Duodenal mucosa (tissue), 2 donors: Measurements from ENCODE around the gene SEC24B.
"Not testable (repeated sequence)": the region's sequence is repeated elsewhere in the genome, so short reads cannot be mapped to it uniquely, and the experiment has no call there.

Source experiments
- H3K27ac ChIP-seq: one replicate; pipeline ENCODE4 v1.7.0; 2013; ENCODE audit warnings: low read depth, low read length
- H3K27me3 ChIP-seq, 2 donors: one replicate each; pipeline ENCODE4 v1.7.0; 2013; ENCODE audit warnings: low read length in 2 of 2, control low read depth in 1 of 2; ENCODE audit not compliant: insufficient read depth in 2 of 2, control insufficient read depth in 1 of 2
- H3K36me3 ChIP-seq, 2 donors: one replicate each; pipeline ENCODE4 v1.7.0; 2013; ENCODE audit warnings: low read length in 2 of 2, control low read depth in 1 of 2; ENCODE audit not compliant: insufficient read depth in 2 of 2, control insufficient read depth in 1 of 2
- H3K4me1 ChIP-seq, 2 donors: one replicate each; pipeline ENCODE4 v1.7.0; 2013; ENCODE audit warnings: low read length in 2 of 2, control low read depth in 1 of 2; ENCODE audit not compliant: insufficient read depth in 2 of 2, control insufficient read depth in 1 of 2
- H3K4me3 ChIP-seq, 2 donors: one replicate each; pipeline ENCODE4 v1.7.0; 2013; ENCODE audit warnings: low read length in 2 of 2, low read depth in 1 of 2
- H3K9ac ChIP-seq, 2 donors: one replicate each; pipeline ENCODE4 v1.7.0; 2013; ENCODE audit warnings: low read length in 2 of 2, low read depth in 1 of 2
- H3K9me3 ChIP-seq, 2 donors: one replicate each; pipeline ENCODE4 v1.7.0; 2013; ENCODE audit warnings: low read length in 2 of 2, control low read depth in 1 of 2; ENCODE audit not compliant: control insufficient read depth in 1 of 2

Gene SEC24B

DNA sequence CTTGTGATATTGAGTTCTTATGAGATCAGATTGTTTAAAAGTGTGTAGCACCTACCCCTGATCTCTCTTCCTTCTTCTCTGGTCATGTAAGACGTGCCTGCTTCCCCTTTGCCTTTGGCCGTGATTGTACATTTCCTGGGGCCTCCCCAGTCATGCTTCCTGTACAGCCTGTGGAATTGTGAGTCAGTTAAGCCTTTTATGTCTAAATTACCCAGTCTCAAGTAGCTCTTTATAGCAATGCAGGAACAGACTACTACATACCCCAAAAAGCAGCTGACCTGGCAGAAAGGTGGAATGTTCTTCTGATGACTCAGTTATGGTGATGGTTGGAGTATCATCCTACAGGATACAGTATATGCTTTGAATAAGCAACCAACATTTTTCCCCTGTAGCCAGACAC is 115.0 kb downstream of the SEC24B start:
- no peaks in the 10 kb centered on the region for H3K27me3 ChIP-seq
- H3K4me3 ChIP-seq, result no peak overlapping the region
- H3K27ac ChIP-seq, result no peak overlapping the region
- no peaks in the 10 kb centered on the region for H3K4me1 ChIP-seq
- no peak overlapping the region for H3K9ac ChIP-seq
- no peaks in the 10 kb centered on the region for H3K9me3 ChIP-seq
- peaks cover 2 to 7% of the 10 kb centered on the region in 2 donors for H3K36me3 ChIP-seq

DNA sequence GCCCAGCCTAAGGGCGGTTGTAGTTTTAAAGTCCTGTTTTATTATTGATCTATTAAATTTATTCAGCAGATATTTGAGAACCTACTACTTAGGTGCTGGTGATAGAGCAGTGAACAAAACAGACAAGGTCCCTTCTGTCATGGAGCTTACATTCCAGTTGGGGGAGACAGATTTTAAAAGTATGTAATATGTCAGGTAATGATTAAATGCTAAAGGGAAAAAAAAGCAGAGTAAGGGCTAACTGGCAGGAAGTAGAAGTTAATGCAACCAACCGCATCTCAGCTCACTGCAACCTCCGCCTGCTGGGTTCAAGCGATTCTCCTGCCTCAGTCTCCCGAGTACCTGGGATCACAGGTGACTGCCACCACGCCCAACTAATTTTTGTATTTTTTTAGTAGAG is 118.6 kb downstream of the SEC24B start:
- H3K27me3 ChIP-seq, result no peaks in the 10 kb centered on the region
- H3K9me3 ChIP-seq, result no peaks in the 10 kb centered on the region
- no peaks in the 10 kb centered on the region for H3K36me3 ChIP-seq
- H3K9ac ChIP-seq, result no peak overlapping the region
- H3K4me1 ChIP-seq, result no peaks in the 10 kb centered on the region
- H3K27ac ChIP-seq, result no peak overlapping the region
- no peak overlapping the region for H3K4me3 ChIP-seq

- Histone ChIP-seq H3K27ac (no peak overlapping the region), H3K9me3 (peaks cover 0 to 2% of the 10 kb centered on the region in 2 donors), H3K9ac (no peak overlapping the region), H3K4me3 (no peak overlapping the region), H3K36me3 (no peaks in the 10 kb centered on the region), H3K27me3 (no peaks in the 10 kb centered on the region), H3K4me1 (no peaks in the 10 kb centered on the region)
These were observed 119.5 kb downstream of the SEC24B start for GRCh38 chr4:109553130-109553529.

DNA sequence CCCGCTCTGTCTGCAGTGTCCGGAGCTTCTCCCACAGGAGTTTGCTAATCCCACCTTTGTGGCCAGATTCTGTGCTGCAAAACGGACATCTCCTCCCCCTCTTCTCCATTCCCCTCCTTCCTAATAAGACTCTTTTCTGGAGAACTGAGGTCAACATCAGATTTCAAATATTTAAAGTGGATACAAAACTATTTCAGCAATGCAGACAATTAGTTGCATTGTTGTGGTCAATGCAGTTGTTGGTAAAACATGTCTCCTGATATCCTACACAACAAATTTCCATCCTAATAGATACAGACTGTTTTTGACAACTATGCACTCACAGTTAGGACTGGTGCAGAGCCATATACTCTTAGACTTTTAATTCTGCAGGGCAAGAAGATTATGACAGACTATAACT is 121.4 kb downstream of the SEC24B start:
- Histone ChIP-seq H3K27ac (no peak overlapping the region), H3K4me3 (no peak overlapping the region), H3K4me1 (no peaks in the 10 kb centered on the region), H3K27me3 (no peaks in the 10 kb centered on the region), H3K9me3 (peaks cover 0 to 2% of the 10 kb centered on the region in 2 donors), H3K9ac (no peak overlapping the region), H3K36me3 (no peaks in the 10 kb centered on the region)

DNA sequence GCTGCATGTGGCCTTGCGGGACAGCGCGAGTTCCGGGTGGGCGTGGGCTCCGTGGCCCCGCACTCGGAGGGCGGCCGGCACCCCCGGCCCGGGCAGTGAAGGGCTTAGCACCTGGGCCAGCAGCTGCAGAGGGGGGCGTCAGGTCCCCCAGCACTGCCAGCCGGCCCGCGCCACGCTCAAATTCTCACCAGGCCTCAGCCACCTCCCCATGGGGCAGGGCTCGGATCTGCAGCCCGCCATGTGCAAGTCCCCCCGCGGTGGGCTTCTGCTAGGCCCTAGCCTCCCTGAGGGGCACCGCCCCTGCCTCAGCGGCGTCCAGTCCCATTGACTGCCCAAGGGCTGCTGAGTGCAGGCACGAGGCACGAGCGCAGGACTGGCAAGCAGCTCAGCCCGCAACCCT is 123.8 kb downstream of the SEC24B start:
- Histone ChIP-seq H3K4me1 (peaks cover 5 to 10% of the 10 kb centered on the region in 2 donors), H3K4me3 (no peak overlapping the region)

DNA sequence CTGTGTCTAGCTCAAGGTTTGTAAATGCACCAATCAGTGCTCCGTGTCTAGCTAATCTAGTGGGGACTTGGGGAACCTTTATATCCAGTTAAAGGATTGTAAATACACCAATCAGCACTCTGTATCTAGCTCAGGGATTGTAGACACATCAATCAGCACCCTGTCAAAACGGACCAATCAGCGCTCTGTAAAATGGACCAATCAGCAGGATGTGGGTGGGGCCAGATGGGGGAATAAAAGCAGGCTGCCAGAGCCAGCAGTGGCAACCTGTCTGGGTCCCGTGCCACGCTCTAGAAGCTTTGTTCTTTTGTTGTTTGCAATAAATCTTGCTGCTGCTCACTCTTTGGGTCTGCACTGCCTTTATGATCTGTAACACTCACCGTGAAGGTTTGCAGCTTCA is 124.5 kb downstream of the SEC24B start:
- H3K27me3 ChIP-seq, H3K9ac ChIP-seq, H3K4me1 ChIP-seq, H3K36me3 ChIP-seq, H3K27ac ChIP-seq, H3K9me3 ChIP-seq, H3K4me3 ChIP-seq: not testable (repeated sequence)

More for the DNA sequence above, 123.8 kb downstream of the SEC24B start:
- Histone ChIP-seq H3K9me3 (peaks cover 0 to 2% of the 10 kb centered on the region in 2 donors), H3K27ac (no peak overlapping the region), H3K27me3 (no peaks in the 10 kb centered on the region), H3K36me3 (no peaks in the 10 kb centered on the region), H3K9ac (no peak overlapping the region)

GRCh38 chr4:109559625-109559982 is 126.0 kb downstream of the SEC24B start:
- Histone ChIP-seq H3K36me3 (no peaks in the 10 kb centered on the region), H3K4me3 (peak overlapping the region; percentile 86 to 89), H3K27ac (peak overlapping the region; percentile 51), H3K9me3 (peaks cover 0 to 2% of the 10 kb centered on the region in 2 donors), H3K27me3 (no peaks in the 10 kb centered on the region), H3K4me1 (peaks cover 5 to 10% of the 10 kb centered on the region in 2 donors), H3K9ac (peak overlapping the region; percentile 48 to 78)

DNA sequence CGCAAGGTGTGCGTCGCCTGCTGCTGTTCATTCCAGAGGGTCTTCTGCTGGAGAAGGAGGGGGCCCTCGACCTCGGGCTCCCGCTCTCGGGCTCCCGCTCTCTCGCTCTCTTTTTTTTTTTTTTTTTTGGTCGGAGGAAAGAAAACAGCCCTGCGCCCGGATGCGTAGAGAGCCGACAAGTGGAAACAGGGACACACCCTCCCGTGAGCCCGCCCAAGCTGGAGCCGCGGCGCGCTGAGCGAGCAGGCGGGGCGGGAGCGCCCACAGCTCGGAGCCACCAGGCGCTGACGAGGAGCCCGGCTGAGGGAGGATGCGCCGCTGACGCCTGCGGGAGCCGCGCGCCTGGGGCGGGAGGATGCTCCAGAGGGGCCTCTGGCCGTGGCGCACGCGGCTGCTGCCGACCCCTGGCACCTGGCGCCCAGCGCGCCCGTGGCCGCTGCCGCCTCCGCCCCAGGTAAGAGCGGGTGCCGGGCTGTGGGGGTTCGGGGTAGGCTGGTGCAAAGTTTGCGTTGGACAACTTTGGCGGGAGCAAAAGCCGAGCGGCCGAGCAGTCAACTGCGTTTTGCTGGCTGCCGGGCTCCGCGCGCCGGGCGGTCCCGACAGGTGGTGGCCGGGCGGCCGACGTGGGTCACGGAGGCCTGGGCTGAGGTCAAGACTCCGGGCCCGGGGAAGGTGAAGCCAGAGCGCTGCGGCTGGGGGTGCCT is 126.5 kb downstream of the SEC24B start, which contains the start of gene MCUB:
Gene MCUB (plus strand): TSS at position 264 of the 704 bp plus-strand sequence. CDS start 92 bp downstream, at position 356.
- no peaks in the 10 kb centered on the region for H3K27me3 ChIP-seq
- peaks cover 0 to 2% of the 10 kb centered on the region in 2 donors for H3K9me3 ChIP-seq
- peaks cover 5 to 10% of the 10 kb centered on the region in 2 donors for H3K4me1 ChIP-seq
- H3K36me3 ChIP-seq, result no peaks in the 10 kb centered on the region
- H3K9ac ChIP-seq, result peak within 1 kb of the TSS; percentile 48 to 78
- peak within 1 kb of the TSS; percentile 86 to 89 for H3K4me3 ChIP-seq
- H3K27ac ChIP-seq, result peak within 1 kb of the TSS; percentile 79

- Histone ChIP-seq H3K4me3 (peak overlapping the region; percentile 86 to 89), H3K27ac (peak overlapping the region; percentile 79), H3K27me3 (no peaks in the 10 kb centered on the region), H3K36me3 (no peaks in the 10 kb centered on the region), H3K4me1 (peaks cover 5 to 10% of the 10 kb centered on the region in 2 donors), H3K9ac (peak overlapping the region; percentile 48 to 78), H3K9me3 (peaks cover 0 to 2% of the 10 kb centered on the region in 2 donors)
These were observed 127.3 kb downstream of the SEC24B start for GRCh38 chr4:109560687-109561461.
